IPS-20b (cell line): ENCODE results near the gene CENPL.
"Not testable (repeated sequence)": the region's sequence is repeated elsewhere in the genome, so short reads cannot be mapped to it uniquely, and the experiment has no call there.

Experiments
- H3K27ac ChIP-seq: one replicate; pipeline ENCODE4 v1.5.1; 2013; ENCODE audit warnings: low read length
- H3K27me3 ChIP-seq: 2 replicates; pipeline ENCODE4 v1.6.1; 2013; ENCODE audit warnings: mild to moderate bottlenecking, low read length, inconsistent platforms; ENCODE audit not compliant: insufficient read depth
- H3K36me3 ChIP-seq: 2 replicates; pipeline ENCODE4 v1.6.1; 2013; ENCODE audit warnings: low read depth, mild to moderate bottlenecking, inconsistent platforms, low read length, moderate library complexity; ENCODE audit not compliant: insufficient read depth
- H3K4me1 ChIP-seq: 2 replicates; pipeline ENCODE4 v1.6.1; 2013; ENCODE audit warnings: mild to moderate bottlenecking, control low read depth, inconsistent platforms, low read length, moderate library complexity; ENCODE audit not compliant: insufficient read depth
- H3K4me3 ChIP-seq: 2 replicates; pipeline ENCODE4 v1.5.1; 2013; ENCODE audit warnings: mild to moderate bottlenecking, low read length, inconsistent platforms
- H3K9ac ChIP-seq: 2 replicates; pipeline ENCODE4 v1.6.1; 2013; ENCODE audit warnings: low read depth, mild to moderate bottlenecking, inconsistent platforms, low read length, moderate library complexity
- H3K9me3 ChIP-seq: 2 replicates; pipeline ENCODE4 v1.6.1; 2013; ENCODE audit warnings: mild to moderate bottlenecking, low read depth, low read length, inconsistent platforms; ENCODE audit not compliant: insufficient read depth

Gene CENPL

DNA sequence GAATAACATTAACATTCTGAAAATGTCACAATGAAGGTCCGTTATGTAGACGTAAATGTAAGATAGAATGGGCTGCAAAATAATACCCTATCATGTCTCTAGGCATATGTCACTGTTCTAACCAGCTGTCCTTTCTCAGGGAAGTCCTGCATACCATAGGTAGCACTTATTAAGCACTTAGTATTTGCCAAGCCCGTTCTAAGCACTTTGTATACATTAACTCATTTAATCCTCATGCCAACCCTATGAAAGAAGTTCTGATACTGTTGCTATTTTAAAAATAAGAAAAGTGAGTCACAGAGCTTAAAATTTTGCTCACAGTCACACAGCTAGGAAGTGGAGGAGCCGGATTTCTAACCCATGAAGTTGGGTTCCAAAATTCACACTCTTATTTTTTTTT lies 27.4 kb upstream of the CENPL start:
- H3K36me3 ChIP-seq: peaks cover 67% of the 10 kb centered on the region
- no peaks in the 10 kb centered on the region for H3K27me3 ChIP-seq
- no peaks in the 10 kb centered on the region for H3K9me3 ChIP-seq
- no peak overlapping the region for H3K4me3 ChIP-seq
- no peak overlapping the region for H3K27ac ChIP-seq
- H3K9ac ChIP-seq: no peak overlapping the region
- H3K4me1 ChIP-seq: peaks cover 7% of the 10 kb centered on the region; the same call in 1 of the 2 replicates

DNA sequence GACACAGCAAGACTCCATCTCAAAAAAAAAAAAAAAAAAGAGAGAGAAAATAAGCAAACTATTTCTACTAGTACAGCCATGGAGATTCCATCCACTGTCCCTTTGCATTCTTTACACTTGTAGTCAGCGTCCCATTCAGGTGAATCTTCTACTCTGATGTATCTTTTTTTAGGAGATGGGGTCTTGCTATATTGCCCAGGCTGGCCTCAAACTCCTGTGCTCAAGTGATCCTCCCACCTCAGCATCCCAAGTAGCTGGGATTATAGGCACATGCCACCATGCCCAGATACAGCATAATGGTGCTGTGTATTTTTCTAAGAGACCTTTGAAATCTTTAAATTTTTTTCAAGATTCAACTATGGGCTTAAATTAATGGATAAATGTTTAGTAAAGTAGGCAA lies 8.1 kb upstream of the CENPL start:
- no peak overlapping the region for H3K4me3 ChIP-seq
- no peaks in the 10 kb centered on the region for H3K4me1 ChIP-seq
- H3K27ac ChIP-seq: no peak overlapping the region
- H3K36me3 ChIP-seq: peaks cover 72% of the 10 kb centered on the region
- H3K9me3 ChIP-seq: no peaks in the 10 kb centered on the region
- no peaks in the 10 kb centered on the region for H3K27me3 ChIP-seq
- H3K9ac ChIP-seq: no peak overlapping the region

DNA sequence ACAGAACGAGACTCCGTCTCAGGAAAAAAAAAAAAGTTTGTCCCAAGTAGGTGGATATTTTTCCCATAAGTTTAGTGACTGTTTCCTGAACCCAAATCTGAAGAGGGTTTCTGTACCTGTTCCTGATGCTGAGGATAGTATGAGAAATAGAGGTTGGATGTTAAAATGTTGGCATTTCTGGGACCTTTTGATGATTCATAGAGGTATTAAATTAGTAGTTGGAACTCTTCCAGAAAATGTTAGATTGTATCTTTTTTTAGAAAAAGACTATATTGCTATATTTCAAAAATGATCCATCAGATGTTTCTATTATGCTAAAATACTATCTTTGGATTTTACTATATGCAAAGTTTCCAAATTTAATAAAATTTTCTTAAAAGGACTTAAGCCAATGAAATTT lies 2.9 kb upstream of the CENPL start:
- no peaks in the 10 kb centered on the region for H3K9me3 ChIP-seq
- no peaks in the 10 kb centered on the region for H3K27me3 ChIP-seq
- H3K36me3 ChIP-seq: peaks cover 34% of the 10 kb centered on the region
- H3K4me3 ChIP-seq: no peak overlapping the region
- H3K27ac ChIP-seq: no peak overlapping the region
- H3K9ac ChIP-seq: no peak overlapping the region
- peaks cover 3% of the 10 kb centered on the region; the same call in 1 of the 2 replicates for H3K4me1 ChIP-seq

DNA sequence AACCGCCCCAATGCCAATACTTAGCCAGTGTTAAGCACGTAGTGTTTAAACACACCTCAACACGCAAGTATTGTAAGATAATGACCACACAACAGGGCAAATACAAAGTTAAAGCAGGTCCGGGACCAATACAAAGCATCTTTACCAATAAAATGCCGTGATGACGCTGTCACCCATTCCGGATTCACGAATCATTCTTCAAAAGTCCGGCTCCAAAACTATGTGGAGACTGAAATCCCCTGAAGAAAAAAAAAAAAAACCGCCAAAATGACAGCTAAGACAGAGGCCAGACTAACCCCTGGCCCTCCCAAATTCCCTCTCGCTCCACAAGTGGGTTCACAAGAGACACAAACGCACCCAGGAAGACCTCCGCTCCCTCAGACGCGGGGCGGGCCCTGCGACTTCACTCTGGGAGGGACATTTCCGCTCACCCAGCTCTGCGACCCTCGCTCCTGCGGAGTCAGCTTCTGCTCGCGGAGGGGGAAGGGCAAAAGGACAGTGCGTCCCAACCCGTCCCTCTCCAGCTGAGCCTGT lies 835 bp downstream of the CENPL start:
- H3K27me3 ChIP-seq: no peaks in the 10 kb centered on the region
- peak overlapping the region; percentile 59 for H3K27ac ChIP-seq
- H3K9me3 ChIP-seq: no peaks in the 10 kb centered on the region
- peaks cover 3% of the 10 kb centered on the region; the same call in 1 of the 2 replicates for H3K4me1 ChIP-seq
- H3K36me3 ChIP-seq: peaks cover 29% of the 10 kb centered on the region
- peak overlapping the region; percentile 99 for H3K4me3 ChIP-seq
- H3K9ac ChIP-seq: peak overlapping the region; percentile 91

DNA sequence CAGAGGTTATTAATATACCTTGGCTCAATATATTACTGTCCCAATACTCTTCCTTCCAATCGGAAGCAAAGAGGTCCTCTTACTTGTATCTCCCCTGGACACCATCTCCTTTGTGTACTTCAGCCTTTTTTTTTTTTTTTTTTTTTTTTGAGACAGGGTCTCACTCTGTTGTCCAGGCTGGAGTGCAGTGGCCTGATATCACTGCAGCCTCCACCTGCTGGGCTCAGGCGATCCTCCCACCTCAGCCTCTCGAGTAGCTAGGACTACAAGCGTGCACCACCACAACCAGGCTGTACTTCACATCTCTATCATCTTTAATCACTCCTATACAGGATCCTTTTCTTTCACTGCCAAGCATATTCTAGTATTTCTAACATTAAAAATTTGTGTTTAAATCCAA lies 3.0 kb downstream of the CENPL start:
- peaks cover 28% of the 10 kb centered on the region for H3K36me3 ChIP-seq

DNA sequence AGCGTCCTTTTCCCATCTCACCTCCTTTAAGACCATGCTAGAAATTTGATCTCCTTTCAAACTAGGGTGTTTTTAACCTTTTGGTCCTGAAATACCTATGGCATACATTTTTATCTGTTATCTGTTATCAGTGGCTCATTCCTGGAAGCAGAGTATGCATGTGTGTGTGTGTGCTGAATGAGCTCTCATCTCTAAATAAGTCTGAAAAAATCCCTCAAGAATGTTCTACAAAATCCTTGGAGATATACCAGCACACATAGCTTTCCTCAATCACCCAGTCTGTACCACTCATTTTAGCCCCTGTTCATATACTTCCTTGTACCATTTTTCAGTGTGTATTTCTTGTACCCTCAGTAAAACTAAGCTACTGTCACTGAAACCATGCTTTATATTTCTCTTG lies 6.2 kb downstream of the CENPL start:
- peaks cover 3% of the 10 kb centered on the region; the same call in 1 of the 2 replicates for H3K4me1 ChIP-seq
- H3K27me3 ChIP-seq: no peaks in the 10 kb centered on the region
- no peaks in the 10 kb centered on the region for H3K9me3 ChIP-seq
- no peak overlapping the region for H3K27ac ChIP-seq
- H3K9ac ChIP-seq: no peak overlapping the region
- peaks cover 28% of the 10 kb centered on the region for H3K36me3 ChIP-seq
- H3K4me3 ChIP-seq: no peak overlapping the region

More for the DNA sequence above, 3.0 kb downstream of the CENPL start:
- no peak overlapping the region for H3K9ac ChIP-seq
- H3K4me3 ChIP-seq: no peak overlapping the region
- no peaks in the 10 kb centered on the region for H3K27me3 ChIP-seq
- no peak overlapping the region for H3K27ac ChIP-seq
- no peaks in the 10 kb centered on the region for H3K9me3 ChIP-seq
- peaks cover 3% of the 10 kb centered on the region; the same call in 1 of the 2 replicates for H3K4me1 ChIP-seq

GRCh38 chr1:173813654-173814053 lies 11.0 kb downstream of the CENPL start:
- H3K9me3 ChIP-seq, H3K27me3 ChIP-seq, H3K27ac ChIP-seq, H3K4me1 ChIP-seq, H3K4me3 ChIP-seq, H3K9ac ChIP-seq: not testable (repeated sequence)
- peaks cover 26% of the 10 kb centered on the region for H3K36me3 ChIP-seq

- Histone ChIP-seq H3K36me3 (peaks cover 82% of the 10 kb centered on the region), H3K27me3 (no peaks in the 10 kb centered on the region), H3K9ac (no peak overlapping the region), H3K4me3 (no peak overlapping the region), H3K27ac (no peak overlapping the region), H3K4me1 (no peaks in the 10 kb centered on the region), H3K9me3 (no peaks in the 10 kb centered on the region)
Observed at GRCh38 chr1:173802961-173803360, 21.7 kb downstream of the CENPL start.

GRCh38 chr1:173799995-173800394 lies 24.7 kb downstream of the CENPL start:
- not testable (repeated sequence) for H3K9ac ChIP-seq, H3K27me3 ChIP-seq, H3K4me3 ChIP-seq, H3K9me3 ChIP-seq, H3K4me1 ChIP-seq, H3K27ac ChIP-seq
- peaks cover 62% of the 10 kb centered on the region for H3K36me3 ChIP-seq

GRCh38 chr1:173798078-173798477 lies 26.6 kb downstream of the CENPL start:
- no peaks in the 10 kb centered on the region for H3K27me3 ChIP-seq
- peaks cover 47% of the 10 kb centered on the region for H3K36me3 ChIP-seq
- no peaks in the 10 kb centered on the region for H3K9me3 ChIP-seq
- no peaks in the 10 kb centered on the region for H3K4me1 ChIP-seq
- no peak overlapping the region for H3K27ac ChIP-seq
- H3K9ac ChIP-seq: no peak overlapping the region
- H3K4me3 ChIP-seq: no peak overlapping the region

- Histone ChIP-seq H3K9me3 (no peaks in the 10 kb centered on the region), H3K27me3 (no peaks in the 10 kb centered on the region), H3K27ac (no peak overlapping the region), H3K36me3 (peaks cover 17% of the 10 kb centered on the region), H3K4me1 (no peaks in the 10 kb centered on the region), H3K4me3 (no peak overlapping the region), H3K9ac (no peak overlapping the region)
Observed at GRCh38 chr1:173789841-173790240, 34.8 kb downstream of the CENPL start.

DNA sequence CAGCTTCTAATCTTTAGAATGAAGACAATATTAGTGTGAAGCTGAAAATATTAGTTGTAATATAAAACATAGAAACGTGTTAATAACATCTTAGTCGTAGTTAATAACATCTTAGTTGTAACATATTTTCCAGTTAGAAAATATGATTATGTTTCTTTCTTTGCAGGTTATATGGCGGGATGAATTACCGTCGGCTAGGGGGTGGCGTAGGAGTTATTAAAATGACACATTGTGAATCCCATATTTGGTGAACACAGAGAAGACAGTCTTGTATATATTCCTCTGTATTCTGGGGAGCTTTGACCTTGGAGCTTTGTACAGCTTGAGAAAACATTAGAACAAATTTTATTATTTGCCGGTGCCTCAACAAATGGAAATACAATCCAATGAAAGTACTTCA lies 39.7 kb downstream of the CENPL start:
- no peak overlapping the region for H3K9ac ChIP-seq
- H3K4me3 ChIP-seq: no peak overlapping the region
- H3K36me3 ChIP-seq: peaks cover 41% of the 10 kb centered on the region
- no peaks in the 10 kb centered on the region for H3K4me1 ChIP-seq
- H3K9me3 ChIP-seq: no peaks in the 10 kb centered on the region
- H3K27me3 ChIP-seq: no peaks in the 10 kb centered on the region
- no peak overlapping the region for H3K27ac ChIP-seq
